Mesendoderm (in vitro differentiated cells): ENCODE measurements around the gene PRKAG2.
"Not testable (repeated sequence)": the region's sequence is repeated elsewhere in the genome, so short reads cannot be mapped to it uniquely, and the experiment has no call there.

Experiments
- DNase-seq: peaks from one replicate; pipeline ENCODE4 v3.0.0; 2013
- H2AK5ac ChIP-seq: 2 replicates; pipeline ENCODE4 v1.6.1; 2013; ENCODE audit warnings: low read length, inconsistent platforms
- H2BK120ac ChIP-seq: 2 replicates; pipeline ENCODE4 v1.6.1; 2013; ENCODE audit warnings: low read depth, mild to moderate bottlenecking, low read length, moderate library complexity, mixed read lengths
- H2BK15ac ChIP-seq: replicated peaks from 2 replicates; pipeline ENCODE4 v1.6.1; 2013; ENCODE audit warnings: low read depth, mild to moderate bottlenecking, moderate library complexity
- H2BK5ac ChIP-seq: 2 replicates; pipeline ENCODE4 v1.6.1; 2013; ENCODE audit warnings: low read length, inconsistent platforms
- H3K18ac ChIP-seq: 2 replicates; pipeline ENCODE4 v1.6.1; 2013; ENCODE audit warnings: mild to moderate bottlenecking, low read length, mixed read lengths
- H3K23ac ChIP-seq: one replicate; pipeline ENCODE4 v1.6.1; 2013; ENCODE audit warnings: low read length
- H3K27ac ChIP-seq: 2 replicates; pipeline ENCODE4 v1.5.1; 2013; ENCODE audit warnings: low read depth, mild to moderate bottlenecking, inconsistent platforms, low read length, moderate library complexity
- H3K27me3 ChIP-seq: 2 replicates; pipeline ENCODE4 v1.6.1; 2013; ENCODE audit warnings: low read length, control low read depth, mild to moderate bottlenecking, inconsistent platforms; ENCODE audit not compliant: insufficient read depth, poor library complexity
- H3K36me3 ChIP-seq: 2 replicates; pipeline ENCODE4 v1.6.1; 2013; ENCODE audit warnings: low read length, inconsistent platforms; ENCODE audit not compliant: control insufficient read depth, insufficient read depth
- H3K4ac ChIP-seq: one replicate; pipeline ENCODE4 v1.6.1; 2013; ENCODE audit warnings: low read depth, mild to moderate bottlenecking, low read length, moderate library complexity
- H3K4me1 ChIP-seq: 2 replicates; pipeline ENCODE4 v1.6.1; 2013; ENCODE audit warnings: low read depth, low read length, inconsistent platforms; ENCODE audit not compliant: control insufficient read depth
- H3K4me2 ChIP-seq: 2 replicates; pipeline ENCODE4 v1.6.1; 2013; ENCODE audit warnings: low read length
- H3K4me3 ChIP-seq: 2 replicates; pipeline ENCODE4 v1.5.1; 2013; ENCODE audit warnings: mild to moderate bottlenecking, low read length
- H3K56ac ChIP-seq: one replicate; pipeline ENCODE4 v1.6.1; 2013; ENCODE audit warnings: low read length
- H3K79me1 ChIP-seq: 2 replicates; pipeline ENCODE4 v1.6.1; 2013; ENCODE audit warnings: low read length, inconsistent platforms
- H3K79me2 ChIP-seq: 2 replicates; pipeline ENCODE4 v1.6.1; 2013; ENCODE audit warnings: mild to moderate bottlenecking, low read length; ENCODE audit not compliant: control insufficient read depth, insufficient read depth
- H3K9ac ChIP-seq: 2 replicates; pipeline ENCODE4 v1.6.1; 2013; ENCODE audit warnings: low read length, inconsistent platforms
- H4K5ac ChIP-seq: one replicate; pipeline ENCODE4 v1.6.1; 2013; ENCODE audit warnings: low read length
- H4K8ac ChIP-seq: one replicate; pipeline ENCODE4 v1.6.1; 2013; ENCODE audit warnings: low read depth, mild to moderate bottlenecking, control low read depth, low read length, moderate library complexity
- WGBS: extraction: QIAGEN DNeasy Blood & Tissue Kit; methylation state at CpG from one replicate; pipeline ENCODE4 v1.1.7; 2013; ENCODE audit warnings: low lambda C conversion rate, missing lambda C conversion rate; ENCODE audit not compliant: insufficient coverage; ENCODE audit errors: extremely low coverage; 5-methylcytosine and 5-hydroxymethylcytosine counted together

The PRKAG2 gene

GRCh38 chr7:151831606-151832005 lies 45.3 kb downstream of the PRKAG2 start:
- no peak for DNase-seq
- no peaks in the 10 kb centered on the region for H3K79me1 ChIP-seq
- no peak overlapping the region for H3K4ac ChIP-seq
- H2BK15ac ChIP-seq: no peak overlapping the region
- H3K9ac ChIP-seq: no peak overlapping the region
- no peak overlapping the region for H3K27ac ChIP-seq
- no peak overlapping the region for H4K5ac ChIP-seq
- H2BK120ac ChIP-seq: no peak overlapping the region
- no peak overlapping the region for H3K56ac ChIP-seq
- H2AK5ac ChIP-seq: no peak overlapping the region
- no peaks in the 10 kb centered on the region for H3K79me2 ChIP-seq
- no peak overlapping the region for H4K8ac ChIP-seq
- H3K18ac ChIP-seq: no peak overlapping the region
- H2BK5ac ChIP-seq: no peak overlapping the region
- no CpG with 5 or more reads among the region's 13 CpGs for WGBS
- no peaks in the 10 kb centered on the region for H3K27me3 ChIP-seq
- H3K4me2 ChIP-seq: no peak overlapping the region
- H3K36me3 ChIP-seq: no peaks in the 10 kb centered on the region
- H3K23ac ChIP-seq: no peak overlapping the region
- no peak overlapping the region for H3K4me3 ChIP-seq
- H3K4me1 ChIP-seq: no peaks in the 10 kb centered on the region

- H3K4me1 ChIP-seq: no peaks in the 10 kb centered on the region
- no peak overlapping the region for H3K4me2 ChIP-seq
- no CpG with 5 or more reads among the region's 26 CpGs for WGBS
- no peak overlapping the region for H2BK5ac ChIP-seq
- no peaks in the 10 kb centered on the region for H3K79me2 ChIP-seq
- no peak overlapping the region for H3K18ac ChIP-seq
- H3K9ac ChIP-seq: no peak overlapping the region
- H3K23ac ChIP-seq: no peak overlapping the region
- H4K8ac ChIP-seq: no peak overlapping the region
- no peak overlapping the region for H3K4me3 ChIP-seq
- no peak overlapping the region for H3K4ac ChIP-seq
- H3K27me3 ChIP-seq: no peaks in the 10 kb centered on the region
- H2AK5ac ChIP-seq: no peak overlapping the region
- no peak overlapping the region for H2BK120ac ChIP-seq
- H4K5ac ChIP-seq: no peak overlapping the region
- H2BK15ac ChIP-seq: no peak overlapping the region
- H3K27ac ChIP-seq: no peak overlapping the region
- no peaks in the 10 kb centered on the region for H3K36me3 ChIP-seq
- H3K79me1 ChIP-seq: no peaks in the 10 kb centered on the region
- no peak for DNase-seq
- no peak overlapping the region for H3K56ac ChIP-seq
Observed at GRCh38 chr7:151830121-151830830, 46.6 kb downstream of the PRKAG2 start.

- no peaks in the 10 kb centered on the region for H3K79me2 ChIP-seq
- DNase-seq: no peak
- H3K23ac ChIP-seq: no peak overlapping the region
- H4K8ac ChIP-seq: no peak overlapping the region
- H3K27me3 ChIP-seq: no peaks in the 10 kb centered on the region
- no peaks in the 10 kb centered on the region for H3K36me3 ChIP-seq
- no peak overlapping the region for H2BK120ac ChIP-seq
- H3K27ac ChIP-seq: no peak overlapping the region
- no peak overlapping the region for H3K56ac ChIP-seq
- H2BK15ac ChIP-seq: no peak overlapping the region
- no peak overlapping the region for H2AK5ac ChIP-seq
- H3K4me2 ChIP-seq: no peak overlapping the region
- WGBS: no CpG with 5 or more reads among the region's 13 CpGs
- H2BK5ac ChIP-seq: no peak overlapping the region
- no peak overlapping the region for H3K9ac ChIP-seq
- no peak overlapping the region for H3K4me3 ChIP-seq
- H3K18ac ChIP-seq: no peak overlapping the region
- H3K4me1 ChIP-seq: no peaks in the 10 kb centered on the region
- H4K5ac ChIP-seq: no peak overlapping the region
- H3K4ac ChIP-seq: no peak overlapping the region
- H3K79me1 ChIP-seq: no peaks in the 10 kb centered on the region
Observed at GRCh38 chr7:151829707-151830106, 47.2 kb downstream of the PRKAG2 start.

- Histone ChIP-seq H2AK5ac (no peak overlapping the region), H3K36me3 (no peaks in the 10 kb centered on the region), H4K8ac (no peak overlapping the region), H3K4me3 (no peak overlapping the region), H2BK15ac (no peak overlapping the region), H3K56ac (no peak overlapping the region), H2BK120ac (no peak overlapping the region), H3K23ac (no peak overlapping the region), H3K79me1 (no peaks in the 10 kb centered on the region), H3K18ac (no peak overlapping the region), H3K4me1 (no peaks in the 10 kb centered on the region), H3K79me2 (no peaks in the 10 kb centered on the region), H3K4me2 (no peak overlapping the region), H3K9ac (no peak overlapping the region), H2BK5ac (no peak overlapping the region), H3K27me3 (no peaks in the 10 kb centered on the region), H4K5ac (no peak overlapping the region), H3K4ac (no peak overlapping the region), H3K27ac (no peak overlapping the region)
- WGBS: no CpG with 5 or more reads among the region's 8 CpGs
- DNase-seq: no peak
Observed at GRCh38 chr7:151827620-151828019, 49.3 kb downstream of the PRKAG2 start.

DNA sequence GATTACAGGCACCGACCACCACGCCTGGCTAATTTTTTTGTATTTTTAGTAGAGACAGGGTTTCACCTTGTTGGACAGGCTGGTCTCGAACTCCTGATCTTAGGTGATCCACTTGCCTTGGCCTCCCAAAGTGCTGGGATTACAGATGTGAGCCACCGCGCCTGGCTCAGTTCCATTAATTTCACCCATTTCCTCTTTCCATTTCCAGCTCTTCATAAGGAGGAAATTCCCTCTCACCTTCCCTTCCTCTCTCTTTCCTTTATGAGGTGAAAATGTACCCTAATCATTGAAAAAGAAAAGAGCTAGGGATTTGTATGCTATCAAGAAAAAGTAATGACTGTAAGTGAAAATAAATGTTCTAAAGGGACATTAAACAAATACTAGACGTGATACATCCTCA lies 50.6 kb downstream of the PRKAG2 start:
- H3K79me1 ChIP-seq, H3K23ac ChIP-seq, H3K4me1 ChIP-seq, DNase-seq, H4K5ac ChIP-seq, H3K36me3 ChIP-seq, H3K9ac ChIP-seq, H2BK120ac ChIP-seq, H3K4ac ChIP-seq, H3K4me2 ChIP-seq, H2BK5ac ChIP-seq, H3K4me3 ChIP-seq, H4K8ac ChIP-seq, H3K27me3 ChIP-seq, H3K79me2 ChIP-seq, H2AK5ac ChIP-seq, H3K18ac ChIP-seq, H3K56ac ChIP-seq, H3K27ac ChIP-seq, H2BK15ac ChIP-seq: not testable (repeated sequence)
- no CpG with 5 or more reads among the region's 6 CpGs for WGBS

DNA sequence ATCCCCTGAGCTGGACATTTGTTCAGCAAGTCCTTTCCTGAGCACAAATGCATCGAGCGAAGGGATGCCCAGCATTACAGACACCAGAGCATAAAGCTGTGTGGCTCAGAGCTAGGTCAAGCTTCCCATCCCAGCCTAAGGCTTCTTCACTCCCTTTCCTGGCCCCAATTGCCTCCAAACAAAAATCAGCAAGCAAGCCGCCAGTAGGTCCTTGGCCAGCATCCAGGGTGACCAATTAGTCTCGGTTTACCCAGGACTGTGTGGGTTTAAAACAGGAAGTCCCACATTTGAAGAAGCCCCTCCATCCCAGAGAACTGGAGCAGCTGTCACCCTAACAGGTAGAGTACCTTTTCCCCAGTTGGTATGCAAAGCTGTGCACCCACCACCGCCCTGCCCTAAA lies 51.2 kb downstream of the PRKAG2 start:
- Histone ChIP-seq H2AK5ac (no peak overlapping the region), H4K5ac (no peak overlapping the region), H3K79me2 (no peaks in the 10 kb centered on the region), H3K4ac (no peak overlapping the region), H3K27ac (no peak overlapping the region), H3K56ac (no peak overlapping the region), H3K27me3 (no peaks in the 10 kb centered on the region), H3K79me1 (no peaks in the 10 kb centered on the region), H3K9ac (no peak overlapping the region), H3K4me2 (no peak overlapping the region), H3K36me3 (no peaks in the 10 kb centered on the region), H3K18ac (no peak overlapping the region), H2BK120ac (no peak overlapping the region), H2BK5ac (no peak overlapping the region), H3K4me3 (no peak overlapping the region), H4K8ac (no peak overlapping the region), H3K23ac (no peak overlapping the region), H3K4me1 (no peaks in the 10 kb centered on the region), H2BK15ac (no peak overlapping the region)
- no CpG with 5 or more reads among the region's 5 CpGs for WGBS
- DNase-seq: no peak
